IPS DF 19.7 (cell line): ENCODE measurements around the gene COL13A1.

Experiments
- DNase-seq: peaks from one replicate; pipeline ENCODE4 v3.0.0-alpha.2; 2013; ENCODE audit warnings: low read depth, low spot score

Gene COL13A1

GRCh38 chr10:69906425-69906824 lies 104.7 kb downstream of the COL13A1 start:
- no peak for DNase-seq

- DNase-seq: no peak
Measured at GRCh38 chr10:69907517-69907916, 105.8 kb downstream of the COL13A1 start.

- DNase-seq: no peak
Measured at GRCh38 chr10:69908124-69908523, 106.4 kb downstream of the COL13A1 start.

- DNase-seq: no peak
Measured at GRCh38 chr10:69910561-69910960, 108.9 kb downstream of the COL13A1 start.

- no peak for DNase-seq
Measured at GRCh38 chr10:69911613-69912528, 110.2 kb downstream of the COL13A1 start.

GRCh38 chr10:69912589-69912988 lies 110.9 kb downstream of the COL13A1 start:
- no peak for DNase-seq

GRCh38 chr10:69913606-69914382 lies 112.1 kb downstream of the COL13A1 start:
- no peak for DNase-seq

- peak; percentile 35 for DNase-seq
Measured at GRCh38 chr10:69914398-69915214, 112.9 kb downstream of the COL13A1 start.

- DNase-seq: no peak
Measured at GRCh38 chr10:69915215-69915560, 113.5 kb downstream of the COL13A1 start.

GRCh38 chr10:69916118-69916517 lies 114.4 kb downstream of the COL13A1 start:
- no peak for DNase-seq

- DNase-seq: no peak
Measured at GRCh38 chr10:69918036-69918435, 116.3 kb downstream of the COL13A1 start.

- no peak for DNase-seq
Measured at GRCh38 chr10:69919250-69919649, 117.5 kb downstream of the COL13A1 start.

- no peak for DNase-seq
Measured at GRCh38 chr10:69925111-69925510, 123.4 kb downstream of the COL13A1 start.

GRCh38 chr10:69928339-69928738 lies 126.6 kb downstream of the COL13A1 start:
- DNase-seq: no peak

GRCh38 chr10:69929575-69929974 lies 127.9 kb downstream of the COL13A1 start:
- DNase-seq: no peak

GRCh38 chr10:69934768-69935167 lies 133.1 kb downstream of the COL13A1 start:
- no peak for DNase-seq

- DNase-seq: no peak
Measured at GRCh38 chr10:69936091-69936490, 134.4 kb downstream of the COL13A1 start.

- no peak for DNase-seq
Measured at GRCh38 chr10:69938541-69938991, 136.9 kb downstream of the COL13A1 start.

- no peak for DNase-seq
Measured at GRCh38 chr10:69939061-69939460, 137.4 kb downstream of the COL13A1 start.

- no peak for DNase-seq
Measured at GRCh38 chr10:69939481-69939880, 137.8 kb downstream of the COL13A1 start.

GRCh38 chr10:69941730-69942129 lies 140.0 kb downstream of the COL13A1 start:
- no peak for DNase-seq

GRCh38 chr10:69943292-69943820 lies 141.7 kb downstream of the COL13A1 start:
- no peak for DNase-seq
